K562 (cell line): ENCODE measurements around the gene PDZD2.

Experiments used
- E2F3 ChIP-seq: fragments of 250-450 bp; sonication (Bioruptor Pico); IDR thresholded peaks from 2 replicates; pipeline ENCODE4 v1.4.0; 2020; ENCODE audit warnings: mild to moderate bottlenecking
- FOXK2 ChIP-seq, 2 experiments: fragments of 450-650 bp; IDR thresholded peaks in 1 of 2; conservative IDR thresholded peaks in 1 of 2; 2 replicates each; pipeline ENCODE4 v1.6.1; 2016; ENCODE audit warnings: low read depth in 2 of 2, mild to moderate bottlenecking in 1 of 2
- SRSF1 ChIP-seq: fragments of 200-400 bp; formaldehyde crosslinking; IDR thresholded peaks from 2 replicates; pipeline ENCODE4 v1.6.1; 2017; ENCODE audit warnings: mild to moderate bottlenecking, low read depth, low read length, moderate library complexity
- ZNF133 ChIP-seq: fragments of 250-450 bp; sonication (Bioruptor Pico); IDR thresholded peaks from 2 replicates; pipeline ENCODE4 v1.4.0; 2020; ENCODE audit warnings: mild to moderate bottlenecking
- TF ChIP-seq, protein P1 (sequence below): fragments of 250-450 bp; sonication (Bioruptor Pico); IDR thresholded peaks from 2 replicates; pipeline ENCODE4 v1.5.0; 2020; ENCODE audit warnings: mild to moderate bottlenecking, borderline replicate concordance
- TF ChIP-seq, protein P2 (sequence below): fragments of 450-650 bp; IDR thresholded peaks from 2 replicates; pipeline ENCODE4 v1.6.1; 2018; ENCODE audit not compliant: partially characterized antibody

DNA sequence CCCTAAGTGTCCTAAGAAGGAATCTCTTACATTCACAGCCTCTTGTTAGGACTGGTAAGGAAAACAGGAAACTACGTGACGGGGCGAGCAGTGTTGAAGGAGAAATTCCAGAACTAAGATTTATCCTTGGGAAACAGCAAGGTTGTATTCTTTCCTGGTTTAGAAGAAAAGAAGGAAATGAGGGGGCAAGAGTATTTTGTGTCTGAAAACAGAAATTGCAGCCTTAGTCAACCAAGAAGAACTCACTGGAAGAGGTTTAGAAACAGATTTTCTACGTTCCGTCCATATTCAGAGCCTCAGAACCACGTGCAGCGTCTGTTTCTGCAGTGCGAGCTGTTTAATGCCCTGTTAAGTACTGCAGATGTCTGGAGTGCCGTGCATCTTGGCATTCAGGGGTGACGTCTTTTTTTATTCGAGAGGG is 460.0 kb downstream of the PDZD2 start:
- no peak for TF ChIP-seq SRSF1
- TF ChIP-seq ZNF133 (CRISPR knock-in tag), result no peak
- TF ChIP-seq, protein P1, sequence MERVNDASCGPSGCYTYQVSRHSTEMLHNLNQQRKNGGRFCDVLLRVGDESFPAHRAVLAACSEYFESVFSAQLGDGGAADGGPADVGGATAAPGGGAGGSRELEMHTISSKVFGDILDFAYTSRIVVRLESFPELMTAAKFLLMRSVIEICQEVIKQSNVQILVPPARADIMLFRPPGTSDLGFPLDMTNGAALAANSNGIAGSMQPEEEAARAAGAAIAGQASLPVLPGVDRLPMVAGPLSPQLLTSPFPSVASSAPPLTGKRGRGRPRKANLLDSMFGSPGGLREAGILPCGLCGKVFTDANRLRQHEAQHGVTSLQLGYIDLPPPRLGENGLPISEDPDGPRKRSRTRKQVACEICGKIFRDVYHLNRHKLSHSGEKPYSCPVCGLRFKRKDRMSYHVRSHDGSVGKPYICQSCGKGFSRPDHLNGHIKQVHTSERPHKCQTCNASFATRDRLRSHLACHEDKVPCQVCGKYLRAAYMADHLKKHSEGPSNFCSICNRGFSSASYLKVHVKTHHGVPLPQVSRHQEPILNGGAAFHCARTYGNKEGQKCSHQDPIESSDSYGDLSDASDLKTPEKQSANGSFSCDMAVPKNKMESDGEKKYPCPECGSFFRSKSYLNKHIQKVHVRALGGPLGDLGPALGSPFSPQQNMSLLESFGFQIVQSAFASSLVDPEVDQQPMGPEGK (CRISPR knock-in tag), result no peak
- no peak for TF ChIP-seq E2F3 (CRISPR knock-in tag)
- TF ChIP-seq FOXK2 (conservative IDR thresholded peaks at IDR 0.05 in 1 of 2, IDR thresholded peaks at IDR 0.05 in 1 of 2; ENCODE audit: low read depth in 2 of 2), result no peak
- TF ChIP-seq, protein P2, sequence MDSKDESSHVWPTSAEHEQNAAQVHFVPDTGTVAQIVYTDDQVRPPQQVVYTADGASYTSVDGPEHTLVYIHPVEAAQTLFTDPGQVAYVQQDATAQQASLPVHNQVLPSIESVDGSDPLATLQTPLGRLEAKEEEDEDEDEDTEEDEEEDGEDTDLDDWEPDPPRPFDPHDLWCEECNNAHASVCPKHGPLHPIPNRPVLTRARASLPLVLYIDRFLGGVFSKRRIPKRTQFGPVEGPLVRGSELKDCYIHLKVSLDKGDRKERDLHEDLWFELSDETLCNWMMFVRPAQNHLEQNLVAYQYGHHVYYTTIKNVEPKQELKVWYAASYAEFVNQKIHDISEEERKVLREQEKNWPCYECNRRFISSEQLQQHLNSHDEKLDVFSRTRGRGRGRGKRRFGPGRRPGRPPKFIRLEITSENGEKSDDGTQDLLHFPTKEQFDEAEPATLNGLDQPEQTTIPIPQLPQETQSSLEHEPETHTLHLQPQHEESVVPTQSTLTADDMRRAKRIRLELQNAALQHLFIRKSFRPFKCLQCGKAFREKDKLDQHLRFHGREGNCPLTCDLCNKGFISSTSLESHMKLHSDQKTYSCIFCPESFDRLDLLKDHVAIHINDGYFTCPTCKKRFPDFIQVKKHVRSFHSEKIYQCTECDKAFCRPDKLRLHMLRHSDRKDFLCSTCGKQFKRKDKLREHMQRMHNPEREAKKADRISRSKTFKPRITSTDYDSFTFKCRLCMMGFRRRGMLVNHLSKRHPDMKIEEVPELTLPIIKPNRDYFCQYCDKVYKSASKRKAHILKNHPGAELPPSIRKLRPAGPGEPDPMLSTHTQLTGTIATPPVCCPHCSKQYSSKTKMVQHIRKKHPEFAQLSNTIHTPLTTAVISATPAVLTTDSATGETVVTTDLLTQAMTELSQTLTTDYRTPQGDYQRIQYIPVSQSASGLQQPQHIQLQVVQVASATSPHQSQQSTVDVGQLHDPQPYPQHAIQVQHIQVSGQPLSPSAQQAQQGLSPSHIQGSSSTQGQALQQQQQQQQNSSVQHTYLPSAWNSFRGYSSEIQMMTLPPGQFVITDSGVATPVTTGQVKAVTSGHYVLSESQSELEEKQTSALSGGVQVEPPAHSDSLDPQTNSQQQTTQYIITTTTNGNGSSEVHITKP, result no peak
